Measurements from ENCODE around the gene CHRNA10.
A peak's percentile ranks its signal among the peaks of the same experiment; 100 is the strongest.
"Not testable (repeated sequence)": the region's sequence is repeated elsewhere in the genome, so short reads cannot be mapped to it uniquely, and the experiment has no call there.

CHRNA10 gene

DNA sequence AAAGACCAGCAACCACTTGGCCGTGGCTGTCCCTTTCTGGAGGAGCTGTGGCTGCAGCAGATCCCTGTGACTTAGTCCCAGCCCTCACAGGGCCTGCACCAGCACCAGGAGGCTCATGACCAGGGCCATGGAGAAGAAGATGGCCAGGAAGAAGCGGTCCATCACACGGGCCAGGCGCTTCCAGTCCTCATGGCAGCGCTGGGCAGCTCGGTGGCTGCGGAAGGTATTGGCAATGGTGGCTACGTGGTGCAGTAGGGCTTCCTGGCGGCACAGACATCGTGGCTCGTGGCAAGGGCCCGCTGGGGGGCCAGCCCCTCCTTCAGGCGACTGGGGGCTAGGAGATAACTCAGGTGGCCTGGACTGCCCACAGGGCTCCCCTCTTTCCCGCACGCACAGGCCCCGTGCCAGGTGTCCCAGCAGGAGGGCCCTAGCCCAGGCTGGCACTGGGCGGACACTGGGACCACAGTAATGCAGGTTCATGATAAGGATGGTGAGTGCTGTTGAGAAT is 5.1 kb downstream of the CHRNA10 start:
- H3K4me3 ChIP-seq (ENCODE audit: low read depth, low read length): no peak overlapping the region
- no peak for DNase-seq (ENCODE audit: low read depth)

DNA sequence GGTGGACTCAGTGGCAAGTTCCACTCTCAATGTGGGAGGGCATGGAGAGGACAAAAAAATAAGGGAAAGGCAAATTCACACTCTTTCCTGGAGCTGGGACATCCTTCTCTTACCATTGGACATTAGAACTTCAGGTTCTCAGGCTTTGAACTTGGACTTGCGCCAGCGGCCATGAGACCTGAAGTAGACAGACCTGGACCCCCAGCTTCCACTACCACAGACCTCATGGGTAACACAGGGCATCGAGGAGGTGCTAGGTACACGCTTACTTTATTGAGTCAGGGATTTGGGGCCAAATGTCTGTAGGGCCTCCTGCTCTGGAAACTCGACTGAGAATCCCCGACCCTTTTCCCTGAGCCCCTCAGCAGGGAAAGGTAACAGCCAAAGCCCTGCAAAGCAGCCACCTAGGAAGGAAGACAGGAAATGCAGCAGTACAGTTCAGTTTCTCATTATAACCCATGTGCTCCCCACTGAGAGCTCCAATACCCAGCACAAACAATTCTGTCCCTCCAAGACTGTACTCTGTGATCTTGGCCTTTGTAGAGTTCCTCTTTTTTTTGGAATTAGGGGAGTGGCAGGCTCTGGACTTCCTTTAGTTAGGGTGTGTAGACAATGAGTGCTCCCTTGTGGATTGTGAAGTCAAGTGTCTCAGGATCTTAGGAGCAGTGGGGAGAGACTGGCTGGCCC is 5.7 kb downstream of the CHRNA10 start:
- no peak overlapping the region for H3K4me3 ChIP-seq (ENCODE audit: low read depth, low read length)

DNA sequence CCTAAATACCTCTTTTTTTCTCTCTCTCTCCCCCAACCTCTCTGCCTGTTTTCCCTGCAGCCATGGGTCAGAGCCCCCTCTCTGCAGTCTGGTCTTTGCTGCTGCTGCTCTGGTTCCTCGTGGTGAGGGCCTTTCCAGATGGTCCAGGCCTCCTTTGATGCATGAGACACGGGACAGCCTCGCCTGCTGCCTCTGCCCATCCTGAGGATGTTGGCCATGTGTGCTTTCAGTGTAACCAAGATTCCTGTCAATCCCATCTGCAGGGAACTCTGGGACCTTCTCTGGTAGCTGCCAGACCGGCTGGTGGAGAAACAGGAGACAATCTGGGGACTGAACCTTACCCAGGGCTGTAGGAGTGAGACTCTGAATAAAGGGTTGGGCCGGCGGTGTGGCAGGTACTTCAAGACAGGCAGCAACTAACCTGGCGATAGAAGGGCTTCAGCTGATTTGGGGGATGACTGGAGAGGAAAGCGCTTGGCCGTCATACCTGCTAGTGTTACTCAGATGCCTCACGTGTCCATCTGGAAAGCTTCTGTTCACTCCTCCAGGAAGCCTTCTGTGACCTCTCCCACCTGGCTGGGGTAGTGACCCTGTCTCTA is 7.1 kb downstream of the CHRNA10 start:
- no peak overlapping the region for H3K4me3 ChIP-seq (ENCODE audit: low read depth, low read length)
- DNase-seq (ENCODE audit: low read depth): no peak

More for the DNA sequence above, 5.7 kb downstream of the CHRNA10 start:
- DNase-seq (ENCODE audit: low read depth): no peak

- DNase-seq (ENCODE audit: low read depth): no peak
Observed at GRCh38 chr11:3662856-3663255, 8.3 kb downstream of the CHRNA10 start.

DNA sequence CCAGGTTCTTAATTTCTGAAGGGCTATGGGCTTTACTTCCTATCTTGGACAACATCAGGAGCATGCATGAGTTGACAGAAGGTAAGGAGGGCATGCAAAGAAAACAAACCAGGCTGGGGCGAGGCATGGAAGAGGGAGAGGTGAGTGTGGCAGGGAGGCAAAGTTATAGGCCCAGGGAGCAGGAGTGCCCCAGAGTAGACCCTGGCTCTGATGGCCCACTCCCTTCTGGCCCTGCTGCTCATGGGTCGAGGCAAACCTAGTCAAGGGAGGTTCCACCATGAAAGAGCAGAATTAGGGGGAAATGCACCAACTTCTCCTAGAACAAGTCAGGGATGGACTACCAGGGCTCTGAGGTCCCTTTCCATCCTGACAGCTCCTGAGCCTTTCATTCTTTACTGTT is 10.2 kb downstream of the CHRNA10 start:
- no peak overlapping the region for H3K4me3 ChIP-seq (ENCODE audit: low read depth, low read length)
- DNase-seq (ENCODE audit: low read depth): no peak

More at GRCh38 chr11:3662856-3663255, 8.3 kb downstream of the CHRNA10 start:
- no peak overlapping the region for H3K4me3 ChIP-seq (ENCODE audit: low read depth, low read length)

GRCh38 chr11:3659595-3660515 is 11.3 kb downstream of the CHRNA10 start:
- H3K4me3 ChIP-seq (ENCODE audit: low read depth, low read length): no peak overlapping the region
- DNase-seq (ENCODE audit: low read depth): no peak

DNA sequence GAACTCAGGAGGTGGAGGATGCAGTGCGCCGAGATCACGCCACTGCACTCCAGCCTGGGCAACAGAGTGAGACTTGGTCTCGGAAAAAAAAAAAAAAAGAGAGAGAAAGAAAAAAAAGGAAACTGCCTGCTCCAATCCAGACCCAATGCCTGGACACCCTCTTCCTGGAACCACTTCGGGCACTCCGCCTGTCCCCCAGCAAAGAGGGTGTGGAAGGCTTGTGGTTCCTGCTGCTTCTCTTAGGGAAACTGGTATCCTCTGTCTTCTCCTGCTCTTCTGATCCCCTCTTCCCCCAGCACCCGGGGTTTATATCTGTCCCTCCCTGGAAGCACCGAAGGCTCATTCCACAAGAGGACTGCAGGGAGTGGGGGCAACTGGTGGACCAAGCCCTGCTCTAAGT is 12.9 kb downstream of the CHRNA10 start:
- DNase-seq (ENCODE audit: low read depth): no peak
- no peak overlapping the region for H3K4me3 ChIP-seq (ENCODE audit: low read depth, low read length)

- not testable (repeated sequence) for H3K4me3 ChIP-seq (ENCODE audit: low read depth, low read length); DNase-seq (ENCODE audit: low read depth)
Observed at GRCh38 chr11:3657331-3657730, 13.9 kb downstream of the CHRNA10 start.

DNA sequence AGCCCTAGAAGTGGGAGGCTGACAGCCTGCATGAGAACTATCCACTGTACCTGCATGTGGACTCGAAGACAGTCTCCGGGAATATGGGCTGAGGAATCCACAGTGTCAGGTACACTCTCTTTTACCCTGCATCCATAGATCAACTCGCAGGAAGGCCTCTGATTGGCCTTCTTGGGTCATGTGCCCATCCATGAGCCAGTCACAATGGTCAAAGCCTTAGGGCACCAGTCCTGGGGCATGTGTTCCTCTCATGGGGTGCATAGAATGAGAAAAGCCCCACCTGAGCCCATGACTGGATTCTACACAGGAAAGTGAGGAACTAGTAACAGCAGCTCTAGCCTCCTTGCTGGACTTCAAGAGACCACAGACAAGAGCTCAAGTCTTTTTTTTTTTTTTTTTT is 15.6 kb downstream of the CHRNA10 start:
- no peak for DNase-seq (ENCODE audit: low read depth)
- H3K4me3 ChIP-seq (ENCODE audit: low read depth, low read length): no peak overlapping the region

DNA sequence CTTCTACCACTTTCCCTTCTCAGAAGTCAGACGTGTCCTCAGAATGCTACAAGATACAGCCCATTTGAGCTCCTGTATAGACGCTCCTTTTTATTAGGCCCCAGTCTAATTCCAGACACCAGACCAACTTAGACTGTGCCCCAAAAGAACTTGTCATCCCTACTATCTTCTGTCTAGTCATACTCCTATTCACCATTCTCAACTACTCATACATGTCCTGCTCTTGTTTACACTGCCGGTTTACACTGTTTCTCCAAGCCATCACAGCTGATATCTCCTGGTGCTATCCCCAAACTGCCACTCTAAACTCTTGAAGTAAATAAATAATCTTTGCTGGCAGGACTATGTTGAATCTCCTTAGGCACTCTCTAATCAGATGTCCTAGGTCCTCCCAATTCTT is 18.7 kb downstream of the CHRNA10 start:
- DNase-seq (ENCODE audit: low read depth); H3K4me3 ChIP-seq (ENCODE audit: low read depth, low read length): not testable (repeated sequence)

DNA sequence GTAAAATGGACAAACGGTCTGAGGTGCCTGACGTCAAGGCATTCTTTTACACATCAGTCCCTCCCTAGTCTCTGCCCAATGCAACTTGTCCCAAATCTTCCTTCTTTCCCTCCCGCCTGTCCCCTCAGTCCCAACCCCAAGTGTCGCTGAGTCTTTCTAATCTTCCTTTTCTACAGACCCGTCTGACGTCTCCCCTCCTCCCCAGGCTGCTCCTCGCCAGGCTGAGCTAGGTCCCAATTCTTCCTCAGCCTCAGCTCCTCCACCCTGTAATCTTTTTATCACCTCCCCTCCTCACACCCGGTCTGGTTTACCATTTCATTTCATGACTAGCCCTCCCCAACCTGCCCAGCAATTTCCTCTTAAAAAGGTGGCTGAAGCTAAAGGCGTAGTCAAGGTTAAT is 21.8 kb downstream of the CHRNA10 start:
- not testable (repeated sequence) for DNase-seq (ENCODE audit: low read depth); H3K4me3 ChIP-seq (ENCODE audit: low read depth, low read length)

DNA sequence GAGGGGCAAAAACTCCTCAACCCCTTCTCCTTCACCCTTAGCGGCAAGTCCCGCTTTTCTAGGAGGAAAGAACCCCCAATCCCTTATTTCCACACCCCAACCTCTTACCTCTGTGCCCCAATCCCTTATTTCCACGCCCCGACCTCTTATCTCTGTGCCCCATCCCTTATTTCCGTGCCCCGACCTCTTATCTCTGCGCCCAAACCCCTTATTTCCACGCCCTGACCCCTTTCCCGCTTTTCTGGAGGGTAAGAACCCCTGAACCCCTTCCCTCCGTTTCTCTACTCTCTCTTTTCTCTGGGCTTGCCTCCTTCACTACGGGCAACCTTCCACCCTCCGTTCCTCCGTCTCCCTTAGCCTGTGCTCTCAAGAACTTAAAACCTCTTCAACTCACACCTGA is 22.3 kb downstream of the CHRNA10 start:
- DNase-seq (ENCODE audit: low read depth); H3K4me3 ChIP-seq (ENCODE audit: low read depth, low read length): not testable (repeated sequence)

GRCh38 chr11:3645552-3645951 is 25.6 kb downstream of the CHRNA10 start:
- H3K4me3 ChIP-seq (ENCODE audit: low read depth, low read length): no peak overlapping the region
- DNase-seq (ENCODE audit: low read depth): no peak

DNA sequence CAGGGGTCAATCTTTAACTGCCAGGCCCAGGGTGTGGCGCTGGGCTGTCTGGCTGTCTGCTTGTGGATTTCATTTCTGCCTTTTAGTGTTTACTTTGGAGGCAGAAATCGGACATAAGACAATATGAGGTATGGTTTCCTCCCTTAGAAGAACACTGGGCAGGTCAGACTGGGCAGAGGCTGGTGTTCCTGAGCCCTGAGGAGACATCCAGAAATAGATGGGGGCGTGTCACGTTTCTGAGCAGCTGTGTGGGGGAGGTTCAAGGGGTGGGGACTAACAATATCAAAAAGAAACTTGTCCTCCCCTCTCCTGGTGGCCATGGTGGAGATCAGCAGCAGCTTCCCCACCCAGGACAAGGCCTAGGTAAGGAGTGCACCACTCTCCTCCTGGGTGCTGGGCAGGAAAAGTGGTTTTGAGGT is 26.4 kb downstream of the CHRNA10 start, which contains the start of gene ART1:
Gene ART1 (plus strand): TSS at position 312 of the 419 bp plus-strand sequence. CDS start 14,086 bp downstream, outside the sequence.
- H3K4me3 ChIP-seq (ENCODE audit: low read depth, low read length): no peak within 1 kb of the TSS
- DNase-seq (ENCODE audit: low read depth): no peak

GRCh38 chr11:3643102-3643546 is 28.1 kb downstream of the CHRNA10 start:
- not testable (repeated sequence) for H3K4me3 ChIP-seq (ENCODE audit: low read depth, low read length)

DNA sequence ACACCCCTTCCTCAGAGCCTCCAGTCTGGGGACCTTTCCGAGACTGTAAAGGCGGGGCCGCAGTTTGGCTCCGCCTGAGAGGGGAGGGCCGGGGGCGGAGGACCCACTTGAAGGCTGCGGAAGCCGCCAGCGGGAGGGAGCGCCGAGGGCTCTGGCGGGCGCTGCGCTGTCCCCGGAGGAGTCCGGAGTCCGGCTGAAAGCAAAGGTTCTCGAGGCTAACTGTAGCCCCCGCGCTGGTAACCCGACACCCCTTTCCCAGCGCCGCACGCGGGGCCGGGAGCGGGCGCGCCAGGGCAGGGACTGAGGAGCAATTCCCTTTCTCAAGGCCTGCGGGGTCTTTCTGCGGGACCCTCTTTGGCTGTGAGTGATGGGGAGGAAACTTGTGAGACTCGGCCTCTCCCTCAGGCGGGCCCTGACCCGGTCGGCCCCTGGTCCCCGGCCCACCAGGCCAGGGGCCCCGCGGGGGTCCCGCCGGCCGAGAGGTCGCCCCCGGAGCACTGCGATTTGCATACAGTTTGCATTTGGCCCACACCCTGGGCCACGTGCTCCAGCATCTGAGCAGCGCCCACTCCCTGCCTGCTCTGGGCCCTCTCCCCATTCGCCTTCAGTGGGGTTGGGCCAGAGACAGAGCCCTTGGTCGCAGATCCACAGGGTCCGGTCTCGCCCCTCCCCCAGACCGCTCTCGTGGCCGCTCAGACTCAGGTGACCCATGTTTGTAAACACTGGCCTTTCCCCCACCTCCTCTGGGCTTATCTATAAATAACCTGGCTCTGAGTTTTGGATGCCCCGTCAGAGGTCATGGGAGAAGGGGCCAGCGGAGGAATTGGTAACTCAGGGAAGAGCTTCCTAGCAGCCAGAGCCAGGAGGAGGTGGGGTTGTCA is 28.9 kb downstream of the CHRNA10 start:
- peak overlapping the region; percentile 56 for H3K4me3 ChIP-seq (ENCODE audit: low read depth, low read length)
- peak; percentile 43 for DNase-seq (ENCODE audit: low read depth)

More at GRCh38 chr11:3643102-3643546, 28.1 kb downstream of the CHRNA10 start:
- not testable (repeated sequence) for DNase-seq (ENCODE audit: low read depth)

DNA sequence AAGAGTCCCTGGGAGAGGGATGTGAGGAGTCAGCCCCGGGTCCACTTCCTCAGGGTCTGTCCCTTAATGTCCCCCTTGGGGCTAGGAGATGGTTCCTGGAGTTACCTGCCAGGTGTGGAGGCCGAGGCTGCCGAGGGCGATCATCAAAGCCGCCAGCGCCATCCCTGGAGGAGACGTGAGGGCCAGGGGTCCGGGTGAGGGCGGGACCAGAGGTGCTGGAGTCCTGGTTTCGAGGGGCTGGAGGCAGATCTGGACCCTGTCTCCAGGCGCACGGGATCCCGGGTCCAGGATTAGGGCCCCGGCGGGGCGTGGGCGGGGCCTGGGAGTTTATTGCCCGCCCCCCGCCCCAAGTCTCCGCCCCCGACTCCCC is 29.5 kb downstream of the CHRNA10 start, which contains the start of gene ART5:
Gene ART5 (minus strand): TSS at position 292 of the 370 bp plus-strand sequence. CDS start 130 bp downstream, at position 162.
- no peak for DNase-seq (ENCODE audit: low read depth)
- H3K4me3 ChIP-seq (ENCODE audit: low read depth, low read length): peak within 1 kb of the TSS; percentile 56

- no peak for DNase-seq (ENCODE audit: low read depth)
- peak overlapping the region; percentile 56 for H3K4me3 ChIP-seq (ENCODE audit: low read depth, low read length)
Observed at GRCh38 chr11:3641191-3641590, 30.0 kb downstream of the CHRNA10 start.

DNA sequence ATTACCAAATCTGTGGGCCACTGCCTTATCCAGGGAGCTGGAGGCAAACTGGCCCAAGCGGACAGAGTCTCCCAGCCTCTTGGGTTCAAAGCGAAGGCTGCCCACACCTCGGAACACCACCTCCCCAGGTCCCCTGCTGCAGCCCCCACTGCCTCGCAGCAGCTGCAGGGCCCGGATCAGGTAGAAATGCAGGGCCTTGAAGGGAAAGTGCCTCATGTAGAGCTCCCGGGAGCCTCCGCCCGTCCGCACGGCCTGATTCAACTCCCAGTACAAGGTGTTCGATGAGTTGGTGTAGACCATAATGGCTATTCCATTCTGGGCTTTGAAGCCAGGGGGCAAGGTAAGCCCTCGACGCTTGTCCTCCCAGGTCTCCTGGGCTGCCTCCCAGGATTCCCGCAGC is 31.3 kb downstream of the CHRNA10 start:
- no peak overlapping the region for H3K4me3 ChIP-seq (ENCODE audit: low read depth, low read length)
- no peak for DNase-seq (ENCODE audit: low read depth)

Measured in skeletal muscle cell (primary cell).